LHCN-M2 (cell line): ENCODE results near the gene SARS2. TPM values are rescaled to one million over a fixed set of nuclear protein-coding genes. Genes with fewer than 3 reads are reported as not detected.
"Not testable (repeated sequence)": the region's sequence is repeated elsewhere in the genome, so short reads cannot be mapped to it uniquely, and the experiment has no call there.

ENCODE experiments used
- DNase-seq: peaks from one replicate; pipeline ENCODE4 v3.0.0-alpha.2; 2012; ENCODE audit warnings: low read depth
- polyA plus RNA-seq: library from polyadenylated mRNA; unstranded; fragments of >200 nt; gene quantifications from one replicate; pipeline ENCODE4 v1.2.1, GENCODE V29; 2012; ENCODE audit warnings: missing spikeins
- total RNA-seq: library from RNA; depleted of rRNA; stranded (reverse); fragments of >200 nt; gene quantifications from 2 replicates; pipeline ENCODE4 v1.2.3, GENCODE V29; 2014; rRNA removed

Gene SARS2, protein sequence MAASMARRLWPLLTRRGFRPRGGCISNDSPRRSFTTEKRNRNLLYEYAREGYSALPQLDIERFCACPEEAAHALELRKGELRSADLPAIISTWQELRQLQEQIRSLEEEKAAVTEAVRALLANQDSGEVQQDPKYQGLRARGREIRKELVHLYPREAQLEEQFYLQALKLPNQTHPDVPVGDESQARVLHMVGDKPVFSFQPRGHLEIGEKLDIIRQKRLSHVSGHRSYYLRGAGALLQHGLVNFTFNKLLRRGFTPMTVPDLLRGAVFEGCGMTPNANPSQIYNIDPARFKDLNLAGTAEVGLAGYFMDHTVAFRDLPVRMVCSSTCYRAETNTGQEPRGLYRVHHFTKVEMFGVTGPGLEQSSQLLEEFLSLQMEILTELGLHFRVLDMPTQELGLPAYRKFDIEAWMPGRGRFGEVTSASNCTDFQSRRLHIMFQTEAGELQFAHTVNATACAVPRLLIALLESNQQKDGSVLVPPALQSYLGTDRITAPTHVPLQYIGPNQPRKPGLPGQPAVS
- total RNA-seq = 29.9 and 35.9 TPM in 2 replicates
- polyA plus RNA-seq = 20.1 TPM

DNA sequence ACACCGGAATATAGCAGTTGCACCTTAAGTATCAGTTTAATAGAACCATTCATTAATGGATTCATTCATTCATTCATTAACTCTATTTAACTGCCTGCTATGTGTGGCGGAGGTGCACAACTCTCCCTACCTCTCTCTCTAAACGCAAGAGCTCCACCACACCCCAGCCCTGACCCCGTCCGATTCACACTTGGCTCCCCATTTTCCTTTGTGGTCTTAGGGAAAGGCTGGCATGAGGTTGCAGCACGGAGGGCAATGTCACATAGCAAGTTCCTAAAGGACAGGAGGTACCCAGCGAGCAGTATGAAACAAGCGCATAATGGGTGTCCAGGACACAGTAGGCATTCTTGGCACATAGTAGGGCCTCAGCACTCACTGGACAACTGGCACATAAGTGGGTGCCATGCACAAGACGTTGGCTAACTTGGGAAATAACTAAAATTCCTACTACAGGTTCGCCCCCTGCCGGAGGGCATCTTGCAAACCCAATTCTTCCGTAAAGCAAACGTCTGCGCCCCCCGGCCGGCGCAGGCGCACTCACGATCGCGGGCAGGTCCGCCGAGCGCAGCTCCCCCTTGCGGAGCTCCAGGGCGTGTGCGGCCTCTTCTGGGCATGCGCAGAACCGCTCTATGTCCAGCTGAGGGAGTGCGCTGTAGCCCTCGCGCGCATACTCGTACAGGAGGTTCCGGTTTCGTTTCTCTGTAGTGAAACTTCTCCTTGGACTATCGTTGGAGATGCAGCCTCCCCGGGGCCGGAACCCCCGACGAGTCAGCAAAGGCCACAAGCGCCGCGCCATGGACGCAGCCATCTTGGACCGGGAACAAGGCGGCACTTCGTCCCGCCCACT is at the start of gene SARS2:
Gene SARS2 (minus strand): TSS at position 835 of the 847 bp plus-strand sequence. CDS start 27 bp downstream, at position 808.
- peak; percentile 91 for DNase-seq

DNA sequence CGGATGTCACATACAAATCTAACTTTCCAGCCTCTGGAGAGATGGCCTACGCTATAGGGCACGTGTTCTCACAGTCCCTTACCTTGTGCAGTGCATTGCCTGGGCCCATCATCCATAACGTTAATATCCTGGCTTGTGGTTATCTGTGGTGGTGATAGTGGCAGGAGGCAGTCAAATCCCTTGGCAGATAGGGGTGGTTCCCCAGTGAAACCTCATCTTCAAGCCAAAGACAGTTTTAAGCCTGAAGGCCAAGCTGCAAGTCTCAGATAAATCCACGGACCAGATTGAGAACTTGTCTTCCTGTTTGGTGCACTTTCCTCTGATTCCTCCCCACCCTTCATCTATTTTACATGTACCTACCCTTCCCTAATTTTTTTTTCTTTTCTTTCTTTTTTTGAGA is 49.2 kb upstream of the SARS2 start:
- DNase-seq = no peak

DNA sequence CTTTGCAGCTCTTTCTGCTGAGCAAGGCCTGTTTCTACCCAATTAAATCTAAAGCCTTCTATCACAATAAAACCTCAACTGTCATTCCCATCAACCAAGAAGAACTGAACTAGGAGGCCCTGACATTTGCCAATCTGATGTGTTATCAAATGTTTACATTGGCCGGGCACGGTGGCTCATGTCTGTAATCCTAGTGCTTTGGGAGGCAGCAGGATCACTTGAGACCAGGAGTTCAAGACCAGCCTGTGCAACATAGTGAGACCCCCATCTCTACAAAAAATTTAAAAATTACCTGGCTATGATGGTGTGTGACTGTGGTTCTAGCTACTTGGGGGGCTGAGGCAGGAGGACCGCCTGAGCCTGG is 47.7 kb upstream of the SARS2 start:
- DNase-seq = no peak

DNA sequence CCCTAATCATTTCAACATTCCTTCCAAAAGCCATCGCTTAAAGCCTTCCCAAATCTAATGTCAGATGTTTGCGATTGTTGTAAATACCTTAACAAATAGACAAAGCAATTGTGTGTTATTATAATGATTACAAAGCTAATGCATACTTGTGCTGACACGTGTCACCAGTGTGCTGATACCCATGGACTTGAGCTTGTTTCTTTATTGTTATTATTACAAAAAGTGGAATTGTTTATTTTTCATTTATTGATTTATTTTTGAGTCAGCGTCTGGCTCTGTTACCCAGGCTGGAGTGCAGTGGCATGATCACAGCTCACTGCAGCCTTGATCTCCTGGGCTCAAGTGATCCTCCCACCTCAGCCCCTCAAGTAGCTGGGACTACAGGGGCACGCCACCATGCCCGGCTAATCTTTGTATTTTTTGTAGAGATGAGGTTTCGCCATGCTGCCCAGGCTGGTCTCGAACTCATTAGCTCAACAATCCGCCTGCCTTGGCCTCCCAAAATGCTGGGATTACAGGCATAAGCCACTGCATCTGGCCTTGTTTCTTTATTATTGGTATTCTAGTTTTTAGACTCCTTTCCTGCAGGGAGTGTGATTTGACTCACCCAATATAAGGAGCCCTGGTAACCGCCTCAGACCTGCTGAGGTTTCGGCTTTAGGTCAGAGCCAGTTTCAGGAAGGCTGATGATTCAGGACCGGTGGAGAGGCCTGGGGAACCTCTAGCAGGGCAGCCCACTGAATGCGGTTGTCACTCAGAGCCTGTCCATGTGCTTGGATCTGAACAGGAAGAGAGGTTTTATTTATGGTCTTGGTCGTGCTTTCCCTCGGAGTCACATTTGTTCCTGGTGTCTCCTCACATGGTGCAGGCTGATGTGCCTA is 47.1 kb upstream of the SARS2 start:
- DNase-seq = no peak

DNA sequence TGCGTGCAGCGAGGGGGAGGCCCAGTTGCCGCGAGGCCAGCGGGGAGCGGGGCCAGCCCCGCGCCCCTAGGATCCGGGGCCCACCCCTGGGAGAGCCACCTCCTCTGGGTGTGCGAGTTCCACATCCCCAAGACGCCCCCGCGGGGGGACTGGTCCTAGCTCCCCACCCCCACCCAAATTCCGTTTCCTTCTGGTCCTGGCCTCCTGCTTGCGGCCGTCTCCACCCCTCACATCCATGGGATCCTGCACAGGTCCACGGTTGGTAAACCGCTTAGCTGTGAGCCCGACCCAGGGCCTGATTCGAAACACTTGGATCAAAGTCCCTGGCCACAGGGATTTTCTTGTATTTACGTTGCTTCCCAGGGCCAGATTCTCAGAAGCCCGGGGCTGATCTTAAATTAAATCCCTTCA is 45.3 kb upstream of the SARS2 start:
- peak; percentile 21 for DNase-seq

DNA sequence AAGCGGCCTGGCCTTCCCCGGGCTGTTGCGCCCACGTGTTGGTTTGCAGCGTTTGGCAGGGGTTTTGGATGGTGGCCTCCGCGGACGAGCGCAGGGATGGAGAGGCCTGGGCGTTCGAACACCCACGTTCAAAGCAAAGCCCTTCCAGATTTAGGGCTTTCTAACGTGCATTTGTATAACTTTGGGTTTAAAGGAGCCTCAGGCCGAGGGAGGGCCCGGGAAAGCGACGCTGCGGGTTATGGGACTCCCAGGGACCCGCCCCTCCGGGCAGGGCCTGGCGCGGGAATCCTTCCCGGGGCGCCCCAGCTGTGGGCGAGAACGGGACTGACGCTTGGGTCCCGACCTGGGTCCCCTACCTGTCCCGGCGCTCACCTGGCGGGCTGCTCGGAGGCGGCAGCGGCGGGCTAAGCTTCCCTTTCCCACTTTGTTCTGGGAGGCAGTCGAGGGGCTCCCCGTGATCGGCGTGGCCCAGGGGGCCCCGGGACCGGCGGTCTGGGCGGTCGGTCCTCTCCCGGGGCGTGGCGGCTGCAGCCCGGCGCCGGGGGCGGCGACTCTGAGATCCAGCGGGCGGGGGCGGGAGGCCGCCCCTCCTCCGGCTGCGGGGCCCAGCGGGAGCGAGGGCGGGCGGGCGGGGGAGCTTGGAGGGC is 44.8 kb upstream of the SARS2 start, which contains the start of gene FBXO17:
Gene FBXO17 (minus strand): TSS at position 529 of the 647 bp plus-strand sequence. CDS start 25,423 bp downstream, outside the sequence.
- DNase-seq = peak; percentile 59

DNA sequence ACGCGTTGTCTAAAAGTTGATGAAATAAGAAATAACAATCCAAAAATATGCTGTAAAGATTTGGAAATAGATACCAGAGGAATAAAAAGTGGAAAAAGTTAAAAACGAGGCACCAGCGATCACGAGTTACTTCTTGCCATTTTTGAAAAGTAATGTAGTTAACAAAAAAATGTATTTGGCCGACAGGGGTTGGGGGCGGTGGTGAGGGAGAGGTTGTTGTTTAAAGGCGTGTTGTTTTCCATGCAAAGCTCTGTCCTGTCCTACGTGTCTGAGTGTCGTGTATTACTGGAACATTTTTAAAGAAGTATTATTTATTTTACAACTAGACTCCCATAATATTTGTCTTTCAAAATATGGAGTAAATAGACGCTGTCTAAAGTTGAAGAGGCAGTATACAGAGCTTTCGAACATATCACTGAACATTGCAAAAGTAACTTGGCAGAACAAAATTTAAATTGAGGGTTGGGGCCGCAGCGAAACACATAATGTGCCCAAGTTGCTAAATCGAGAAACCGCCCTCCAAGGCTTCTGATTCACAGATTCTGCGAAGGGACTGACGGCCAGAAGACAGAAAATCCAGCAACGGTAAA is 44.2 kb upstream of the SARS2 start:
- peak; percentile 18 for DNase-seq

DNA sequence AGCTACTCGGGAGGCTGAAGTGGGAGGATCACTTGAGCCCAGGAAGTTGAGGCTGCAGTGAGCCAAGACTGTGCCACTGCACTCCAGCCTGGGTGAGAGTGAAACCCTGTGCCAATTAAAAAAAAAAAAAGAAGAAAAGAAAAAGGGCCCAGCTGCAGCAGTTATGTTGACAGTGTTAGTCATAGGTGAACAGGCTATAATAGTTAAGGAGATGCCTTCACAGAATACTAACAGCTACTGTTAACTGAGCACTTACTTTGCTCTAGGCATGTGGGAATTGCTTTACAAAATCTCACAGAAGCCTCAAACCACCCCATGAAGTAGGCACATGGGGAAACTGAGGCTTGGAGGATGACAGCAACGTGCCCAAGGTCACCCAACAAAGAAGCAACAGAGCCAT is 41.1 kb upstream of the SARS2 start:
- no peak for DNase-seq

DNA sequence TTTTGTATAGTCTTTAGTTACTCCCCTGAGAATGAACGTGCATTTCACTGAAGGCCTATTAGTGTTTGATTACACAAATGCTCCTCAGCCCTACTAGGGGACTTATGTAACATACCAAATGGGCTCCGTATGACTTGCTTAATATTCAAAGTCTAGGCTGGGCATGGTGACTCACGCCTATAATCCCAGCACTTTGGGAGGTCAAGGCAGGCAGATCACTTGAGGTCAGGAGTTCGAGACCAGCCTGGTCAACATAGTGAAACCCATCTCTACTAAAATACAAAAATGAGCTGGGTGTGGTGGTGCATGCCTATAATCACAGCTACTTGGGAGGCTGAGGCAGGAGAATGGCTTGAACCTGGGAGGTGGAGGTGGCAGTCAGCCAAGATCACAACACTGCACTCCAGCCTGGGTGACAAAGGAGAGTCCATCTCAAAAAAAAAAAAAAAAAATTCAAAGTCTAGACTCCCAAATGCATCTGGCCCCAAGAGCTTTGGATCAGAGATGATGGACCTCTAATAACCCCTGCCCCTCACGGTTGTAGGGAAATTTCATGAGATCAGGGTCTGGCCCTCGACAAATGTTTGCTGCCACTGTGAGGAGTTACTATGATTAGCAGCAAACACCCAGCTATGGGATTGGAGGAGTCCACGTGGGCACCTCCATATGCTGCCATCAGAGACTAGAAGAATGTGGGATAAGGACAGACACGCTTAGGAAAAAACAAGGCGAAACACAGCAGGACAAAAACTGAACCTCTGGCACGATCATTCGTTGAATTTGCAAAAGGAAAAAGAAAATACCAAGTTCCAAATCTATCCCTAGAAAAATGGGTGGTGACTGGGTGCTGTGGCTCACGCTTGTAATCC is 40.3 kb upstream of the SARS2 start:
- DNase-seq = peak; percentile 29

DNA sequence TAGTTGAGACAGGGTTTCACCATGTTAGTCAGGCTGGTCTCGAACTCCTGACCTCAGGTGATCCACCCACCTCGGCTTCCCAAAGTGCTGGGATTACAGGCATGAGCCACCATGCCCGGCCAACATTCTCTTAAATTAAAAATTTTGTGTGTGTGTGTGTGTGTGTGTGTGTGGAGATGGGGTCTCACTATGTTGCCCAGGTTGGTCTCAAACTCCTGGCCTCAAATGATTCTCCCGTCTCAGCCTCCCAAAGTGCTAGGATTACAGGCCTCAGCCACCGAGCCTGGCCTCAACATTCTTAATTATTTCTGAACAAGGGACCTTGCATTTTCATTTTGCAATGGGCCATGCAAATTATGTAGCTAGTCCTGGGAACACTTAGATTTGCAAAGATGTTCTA is 35.6 kb upstream of the SARS2 start:
- not testable (repeated sequence) for DNase-seq

DNA sequence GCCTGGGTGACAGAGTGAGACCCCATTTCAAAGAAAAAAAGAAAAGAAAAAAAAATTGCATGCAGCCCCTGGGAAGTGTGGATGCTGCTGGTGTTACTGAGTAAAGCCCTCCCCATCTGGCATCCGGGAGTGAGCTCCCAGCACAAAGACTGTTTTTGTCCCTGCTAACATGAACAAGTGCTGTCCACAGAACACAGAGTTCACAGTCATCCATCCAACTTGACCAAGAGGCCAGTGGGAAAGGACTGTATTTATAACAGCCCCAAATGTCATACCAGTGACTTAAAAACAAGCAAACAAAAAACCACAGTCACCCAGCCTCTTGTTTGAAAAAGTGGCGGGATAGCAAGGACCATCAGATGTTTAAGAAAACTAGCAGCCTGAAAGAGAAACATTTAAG is 34.2 kb upstream of the SARS2 start:
- DNase-seq = no peak

DNA sequence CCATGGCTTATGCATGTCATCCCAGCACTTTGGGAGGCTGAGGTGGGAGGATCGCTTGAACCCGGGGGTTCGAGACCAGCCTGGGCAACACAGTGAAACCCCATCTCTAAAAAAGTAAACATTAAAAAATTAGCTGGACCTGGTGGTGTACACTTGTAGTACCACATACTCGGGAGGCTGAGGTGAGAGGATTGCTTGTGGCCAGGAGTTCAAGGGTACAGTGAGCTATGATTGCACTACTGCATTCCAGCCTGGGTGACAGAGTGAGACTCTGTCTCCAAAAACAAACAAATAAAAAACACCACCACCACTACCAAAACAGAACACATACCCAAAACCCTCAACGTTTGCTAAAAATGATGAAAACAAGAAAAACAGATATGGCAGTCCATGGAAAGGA is 29.1 kb upstream of the SARS2 start:
- DNase-seq = no peak

DNA sequence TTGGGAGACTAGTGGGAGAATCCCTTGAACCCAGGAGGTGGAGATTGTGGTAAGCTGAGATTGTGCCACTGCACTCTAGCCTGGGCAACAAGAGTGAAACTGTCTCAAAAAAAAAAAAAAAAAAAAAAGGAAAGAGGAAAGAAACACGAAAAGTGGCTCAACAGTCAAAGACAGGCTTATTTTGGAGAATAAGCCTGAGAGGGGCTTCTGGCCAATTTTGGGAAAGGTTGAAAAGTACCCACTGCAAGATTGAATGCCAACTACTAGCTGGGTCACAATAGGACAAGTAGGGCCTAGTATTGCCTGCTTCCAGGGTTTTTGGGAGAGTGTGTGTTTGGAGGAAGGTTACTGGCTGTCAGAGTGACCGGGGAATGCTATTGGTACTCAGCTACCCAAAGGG is 27.7 kb upstream of the SARS2 start:
- no peak for DNase-seq

DNA sequence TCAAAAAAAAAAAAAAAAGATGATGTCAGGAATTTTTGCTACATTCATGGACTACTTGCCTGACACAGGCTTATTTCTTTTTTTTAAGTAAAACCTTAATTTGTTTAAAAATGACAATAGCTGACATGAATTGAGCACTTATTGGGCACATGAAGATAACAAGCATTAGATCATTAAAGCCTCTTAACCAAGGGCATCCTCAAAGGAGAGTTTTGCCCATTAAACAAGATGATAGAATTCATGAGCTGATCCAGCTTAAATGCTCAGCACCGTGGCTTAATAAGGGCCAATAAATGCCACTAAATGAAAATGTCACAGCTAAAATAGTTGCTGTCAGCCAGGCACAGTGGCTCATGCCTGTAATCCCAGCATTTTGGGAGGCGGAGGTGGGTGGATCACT is 25.7 kb upstream of the SARS2 start:
- no peak for DNase-seq

DNA sequence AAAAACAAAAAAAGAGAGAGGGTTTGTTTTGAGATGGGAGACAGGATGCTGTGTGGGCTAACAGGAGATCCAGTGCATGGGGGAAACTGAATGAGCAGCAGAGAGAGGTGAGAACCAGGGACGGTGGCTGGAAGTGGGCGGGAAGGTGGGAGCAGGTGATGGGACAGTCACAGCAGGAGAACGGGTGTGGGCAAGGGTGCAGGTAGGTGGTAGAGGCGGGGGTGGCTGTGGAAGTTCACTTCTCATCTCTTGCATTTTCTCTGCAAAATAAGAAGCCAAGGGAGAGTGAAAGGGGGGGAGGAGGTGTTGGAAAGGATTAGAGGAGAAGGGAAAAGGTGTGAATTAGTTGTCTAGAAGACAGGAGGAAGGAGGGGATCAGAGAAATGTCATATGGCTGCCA is 23.1 kb upstream of the SARS2 start:
- DNase-seq = no peak

DNA sequence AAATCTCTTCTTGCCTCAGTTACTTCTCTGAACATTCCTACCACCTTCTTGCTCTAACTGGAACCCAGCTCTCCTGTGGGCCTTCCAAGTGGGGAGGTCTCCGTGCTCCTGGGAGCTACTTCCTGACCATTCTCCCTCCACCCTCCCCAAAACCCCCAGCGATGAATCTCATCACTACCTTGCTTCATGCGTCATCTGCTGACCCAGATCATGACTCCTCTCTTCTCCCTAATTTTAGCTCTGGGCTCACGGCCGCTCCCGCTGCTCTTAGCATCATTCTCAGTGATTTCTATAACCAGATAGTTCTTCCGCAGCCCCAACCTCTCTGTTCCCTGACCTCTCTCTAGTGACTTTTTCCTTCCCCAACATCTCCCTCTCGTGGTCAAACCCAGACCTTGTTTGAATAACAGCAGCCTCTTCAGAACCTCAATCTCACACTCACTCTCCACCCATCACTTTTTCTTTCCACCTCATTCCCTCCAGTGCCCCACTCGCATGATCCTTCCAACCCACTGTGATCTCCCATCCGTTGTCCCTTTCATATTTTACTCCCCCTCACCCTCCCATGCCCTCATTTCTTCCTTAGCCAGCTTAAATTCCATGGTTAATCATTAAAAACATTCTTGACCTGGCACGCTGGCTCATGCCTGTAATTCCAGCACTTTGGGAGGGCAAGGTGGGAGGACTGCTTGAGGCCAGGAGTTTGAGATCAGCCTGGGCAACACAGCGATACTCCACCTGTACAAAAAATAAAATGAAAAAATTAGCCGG is 22.0 kb upstream of the SARS2 start:
- DNase-seq = no peak

DNA sequence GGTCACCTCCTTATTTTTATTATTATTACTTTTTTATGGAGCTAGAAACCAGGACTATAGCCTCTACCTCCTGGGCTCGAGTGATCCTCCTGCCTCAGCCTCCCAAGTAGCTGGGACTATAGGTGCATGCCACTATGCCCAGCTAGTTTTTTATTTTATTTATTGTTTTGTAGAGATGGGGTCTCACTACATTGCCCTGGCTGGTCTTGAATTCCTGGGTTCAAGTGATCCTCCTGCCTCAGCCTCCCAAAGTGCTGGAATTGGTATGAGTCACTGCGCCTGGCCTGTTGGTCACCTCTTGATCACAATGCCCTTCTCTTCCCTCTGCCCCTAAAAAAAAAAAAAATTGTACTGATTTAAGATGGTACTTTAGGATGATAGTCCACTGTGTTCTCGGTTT is 20.6 kb upstream of the SARS2 start:
- DNase-seq = no peak

DNA sequence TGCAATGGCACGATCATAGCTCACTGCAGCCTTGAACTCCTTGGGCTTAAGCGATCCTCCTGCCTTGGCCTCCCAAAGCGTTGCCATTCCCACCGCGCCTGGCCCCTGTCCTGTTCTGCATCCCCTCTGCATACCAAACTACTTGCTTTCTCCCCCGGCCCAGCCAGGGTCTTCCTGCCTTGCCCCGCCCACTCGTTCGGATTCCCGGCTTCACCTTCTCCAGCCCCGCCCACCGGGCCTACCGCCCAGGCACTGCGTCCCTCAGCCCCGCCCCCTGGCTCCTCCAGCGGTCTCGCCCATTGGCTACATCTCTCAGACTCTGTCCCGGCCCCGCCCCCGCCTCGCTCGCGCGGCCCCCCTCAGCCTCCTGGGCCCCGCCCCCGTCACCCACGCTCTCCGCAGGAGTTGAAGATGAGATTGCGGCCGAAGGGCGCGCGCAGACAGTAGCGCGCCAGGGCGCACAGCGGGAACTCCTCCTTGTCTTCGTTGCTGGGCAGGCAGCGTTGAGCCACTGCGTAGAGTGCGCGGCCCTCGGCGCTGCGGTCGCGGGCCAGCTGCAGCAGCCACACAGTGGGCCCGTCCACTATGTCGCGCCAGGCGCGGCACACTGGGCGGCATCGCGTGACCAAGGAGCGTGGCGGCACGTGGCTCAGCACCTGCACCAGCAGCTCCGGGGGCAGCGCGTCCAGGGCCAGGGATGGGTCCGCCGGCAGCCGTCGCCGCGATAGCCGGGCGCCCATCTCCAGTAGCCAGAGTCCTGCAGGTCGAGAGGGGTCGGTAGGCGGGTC is 19.2 kb upstream of the SARS2 start:
- no peak for DNase-seq
